ACHN (cell line): Measurements from ENCODE around the gene FICD.

Source experiments
- DNase-seq: peaks from one replicate; pipeline ENCODE4 v3.0.0-alpha.2; 2015
- in situ Hi-C: cut with HindIII; loops from 2 replicates; pipeline ENCODE4 v1.10.0; 2017; ENCODE audit warnings: low sequenced_read_pairs, low pct_ligation_motif_present, low pct_unique_long_range_greater_than_20kb

Gene FICD

DNA sequence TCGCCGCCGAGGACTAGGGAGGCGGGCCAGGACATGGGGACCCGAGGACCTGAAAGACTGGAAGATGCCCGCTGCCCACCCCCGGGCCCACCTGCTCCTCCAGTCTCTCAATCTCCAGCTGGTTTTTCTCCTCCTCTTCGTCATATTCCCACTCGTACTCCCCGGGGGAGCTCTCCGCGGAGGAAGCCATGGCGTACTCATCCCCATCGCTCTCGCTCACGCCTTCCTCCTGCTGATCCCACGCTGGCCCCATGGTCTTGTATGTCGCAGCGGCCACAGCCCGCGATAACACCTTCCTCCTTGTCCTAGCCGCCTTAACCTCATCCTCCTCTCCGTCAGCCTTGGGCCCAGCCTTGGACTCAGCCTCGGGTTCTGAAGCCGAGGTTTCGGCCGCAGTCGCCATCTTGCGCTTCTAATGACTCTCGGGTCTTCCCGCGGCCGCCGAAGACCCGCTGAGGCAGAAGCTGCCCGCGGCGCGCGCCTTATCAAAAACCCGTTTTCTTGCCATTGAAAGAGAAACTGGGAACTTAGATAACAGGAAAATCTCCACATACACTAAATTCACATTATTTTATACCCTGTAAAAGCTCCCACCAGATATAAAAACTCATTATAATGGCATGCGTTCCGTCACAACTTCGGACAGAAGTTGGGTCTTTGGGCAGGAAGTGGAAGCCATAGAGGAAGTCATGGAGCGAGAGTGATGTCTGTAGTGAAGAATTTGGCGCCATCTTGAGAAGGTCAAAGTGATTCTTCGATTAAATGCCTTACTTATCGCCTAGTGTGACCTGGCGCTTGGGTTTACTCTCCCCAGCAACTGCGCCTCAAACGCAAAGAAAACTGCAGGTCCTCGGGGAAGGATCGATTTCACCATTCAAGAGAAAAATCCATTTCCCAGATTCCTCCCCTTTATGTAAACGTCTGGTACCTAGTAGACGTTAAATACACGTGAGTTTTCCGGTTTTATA, 46.0 kb downstream of the FICD start, which contains the start of gene SART3:
TSS of gene SART3 (minus strand) at position 422 of the 968 bp plus-strand sequence. CDS start at position 403, 19 bp downstream.
- in situ Hi-C loops, result no loop called here
- peak; percentile 97 for DNase-seq

GRCh38 chr12:108561852-108562347, 46.8 kb downstream of the FICD start:
- in situ Hi-C loops, result no loop called here
- no peak for DNase-seq

DNA sequence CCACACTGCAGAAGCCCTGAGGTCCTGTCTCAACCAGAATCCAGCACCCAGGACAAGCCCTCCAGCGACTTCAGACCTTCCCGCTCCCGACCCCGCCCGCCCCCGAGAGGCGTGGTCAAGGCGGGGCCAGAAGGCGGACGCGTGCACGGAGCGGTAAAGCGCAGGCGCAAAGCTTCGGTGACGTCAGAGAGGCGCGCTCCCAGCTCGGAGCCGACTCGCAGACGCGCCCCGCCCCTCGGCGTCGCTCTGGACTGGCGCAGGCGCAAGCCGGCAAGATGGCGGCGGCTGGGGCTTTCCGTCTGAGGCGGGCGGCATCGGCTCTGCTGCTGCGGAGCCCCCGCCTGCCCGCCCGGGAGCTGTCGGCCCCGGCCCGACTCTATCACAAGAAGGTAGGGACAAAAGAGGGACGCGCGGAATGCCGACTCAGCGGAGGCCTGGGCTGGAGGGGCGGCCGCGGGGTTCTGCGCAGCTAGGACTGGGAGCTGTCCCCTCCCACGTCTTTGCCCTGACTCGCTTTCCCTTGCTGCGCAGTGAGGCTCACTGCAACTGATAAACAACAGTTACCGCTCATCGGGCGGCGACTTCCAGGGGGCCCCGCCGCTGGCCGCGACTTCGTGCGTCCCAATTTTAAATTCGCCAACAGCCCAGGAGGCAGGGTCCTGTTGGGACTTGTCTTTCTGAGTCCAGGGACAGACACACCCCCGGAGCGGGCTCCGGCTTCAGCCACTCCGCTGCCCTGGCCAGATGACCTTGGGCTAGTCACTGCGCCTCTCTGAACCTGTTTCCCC, 47.5 kb downstream of the FICD start, which contains the start of gene ISCU:
TSS of gene ISCU (plus strand) at position 249 of the 788 bp plus-strand sequence. CDS start at position 276, 27 bp downstream.
- peak; percentile 99 for DNase-seq
- in situ Hi-C loops, result no loop called here

DNA sequence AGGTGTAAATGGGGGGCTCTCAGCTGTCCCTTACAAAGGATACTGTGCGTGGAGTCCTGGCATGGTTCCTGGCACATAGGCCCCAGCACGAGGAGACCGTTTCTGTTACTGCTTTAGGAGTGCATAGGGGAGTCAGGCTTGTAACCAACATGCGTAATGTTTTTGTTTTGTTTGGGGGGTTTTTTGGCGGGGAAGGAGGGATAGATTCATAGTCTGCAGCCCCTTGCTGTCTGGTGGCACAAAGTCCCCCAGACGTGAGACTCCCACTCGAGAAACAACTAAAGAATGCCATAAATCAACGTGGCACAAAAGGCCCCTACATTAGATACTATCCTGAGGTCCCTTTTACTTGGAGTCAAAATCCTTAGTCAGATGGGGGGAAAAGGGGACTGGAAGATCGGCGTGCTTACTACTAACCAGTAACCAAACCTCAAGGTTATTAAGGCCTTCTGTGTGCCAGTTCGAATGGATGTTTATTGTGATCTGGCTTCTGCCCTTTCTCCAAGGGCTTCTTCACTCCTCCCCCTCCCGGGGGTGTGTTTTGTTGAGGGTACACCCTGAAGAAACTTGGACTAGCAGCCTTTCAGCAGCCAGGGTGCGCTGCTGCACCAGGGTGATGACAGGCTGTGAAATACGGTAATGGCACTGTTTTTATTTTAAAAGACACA, 48.2 kb downstream of the FICD start:
- peak; percentile 98 for DNase-seq
- in situ Hi-C loops, result no loop called here

GRCh38 chr12:108563804-108564151, 48.7 kb downstream of the FICD start:
- DNase-seq, result no peak
- in situ Hi-C loops, result no loop called here

DNA sequence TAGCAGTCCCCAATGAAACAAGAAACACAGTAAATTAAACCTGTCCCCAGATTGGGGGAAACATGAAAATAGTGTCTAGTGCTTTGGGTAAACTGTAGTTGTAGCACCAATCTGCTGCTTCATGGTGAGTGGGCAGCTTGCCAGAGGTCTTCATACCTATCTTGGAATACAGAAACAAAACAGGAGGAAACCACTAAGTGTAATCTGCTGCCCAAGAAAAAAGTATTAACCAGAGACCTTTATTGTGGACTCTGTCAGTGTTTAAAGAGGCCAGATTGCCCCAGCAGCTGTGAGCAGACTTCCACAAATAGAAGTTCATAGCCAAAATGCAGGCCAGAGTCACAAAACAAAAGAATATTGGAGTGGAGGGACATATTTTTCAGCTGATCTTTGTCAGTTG, 49.6 kb downstream of the FICD start:
- no peak for DNase-seq
- in situ Hi-C loops, result no loop called here

- in situ Hi-C loops, result no loop called here
Observed at GRCh38 chr12:108565146-108565545, 50.1 kb downstream of the FICD start.

DNA sequence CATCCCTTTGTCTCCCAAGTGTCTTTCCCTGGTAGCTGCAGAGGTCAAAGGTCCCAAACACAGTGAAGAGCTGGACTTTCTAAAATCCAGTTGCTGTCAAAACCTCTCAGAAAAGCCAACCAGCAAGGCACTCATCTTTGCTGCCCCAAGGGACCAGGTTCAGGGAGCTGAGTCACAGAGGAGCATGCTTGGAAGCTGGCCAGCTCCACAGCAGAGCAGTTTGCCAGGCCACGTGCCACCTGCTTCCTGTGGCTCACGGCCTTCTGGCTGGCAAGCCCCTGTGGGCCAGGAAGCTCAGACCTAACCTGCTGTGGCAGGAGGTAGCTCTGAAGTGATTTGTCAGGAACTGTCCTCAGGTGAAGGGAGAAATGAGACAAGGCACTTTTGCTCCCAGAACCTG, 50.9 kb downstream of the FICD start:
- in situ Hi-C loops, result no loop called here
- DNase-seq, result peak; percentile 98

More at GRCh38 chr12:108565146-108565545, 50.1 kb downstream of the FICD start:
- DNase-seq, result no peak

- in situ Hi-C loops, result no loop called here
- no peak for DNase-seq
Observed at GRCh38 chr12:108566452-108566851, 51.4 kb downstream of the FICD start.

- peak; percentile 96 for DNase-seq
- in situ Hi-C loops, result no loop called here
Observed at GRCh38 chr12:108567406-108568337, 52.6 kb downstream of the FICD start.

- in situ Hi-C loops, result no loop called here
- DNase-seq, result no peak
Observed at GRCh38 chr12:108568338-108569154, 53.5 kb downstream of the FICD start.
